GM18868 (cell line): ENCODE measurements around the gene EXOSC7.
A peak's percentile ranks its signal among the peaks of the same experiment; 100 is the strongest.
"Not testable (repeated sequence)": the region's sequence is repeated elsewhere in the genome, so short reads cannot be mapped to it uniquely, and the experiment has no call there.

Experiments used
- ATAC-seq: cut with Tn5 transposase; IDR thresholded peaks from one replicate; pipeline ENCODE4 v1.9.1; 2021; ENCODE audit warnings: mild to moderate bottlenecking, moderate library complexity; ENCODE audit not compliant: unreplicated experiment

The EXOSC7 gene

DNA sequence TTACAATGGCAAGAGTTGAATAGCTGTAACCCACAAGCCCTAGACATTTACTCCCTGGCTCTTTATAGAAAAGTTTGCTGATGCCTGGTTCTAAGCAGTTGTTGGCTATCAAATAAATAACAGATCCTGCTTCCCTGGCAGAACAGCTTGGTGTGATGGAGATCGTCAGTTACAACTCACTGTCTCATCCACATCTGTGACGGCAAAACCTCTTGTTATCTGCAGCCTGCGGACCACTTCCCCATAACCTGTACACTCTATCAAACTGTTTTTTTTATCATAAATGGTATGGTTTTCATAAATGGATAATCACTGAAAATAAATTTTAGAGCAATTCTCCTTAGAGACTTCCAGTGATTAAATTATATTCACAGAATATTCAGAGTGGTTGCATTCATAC lies 14.2 kb upstream of the EXOSC7 start:
- no peak for ATAC-seq

DNA sequence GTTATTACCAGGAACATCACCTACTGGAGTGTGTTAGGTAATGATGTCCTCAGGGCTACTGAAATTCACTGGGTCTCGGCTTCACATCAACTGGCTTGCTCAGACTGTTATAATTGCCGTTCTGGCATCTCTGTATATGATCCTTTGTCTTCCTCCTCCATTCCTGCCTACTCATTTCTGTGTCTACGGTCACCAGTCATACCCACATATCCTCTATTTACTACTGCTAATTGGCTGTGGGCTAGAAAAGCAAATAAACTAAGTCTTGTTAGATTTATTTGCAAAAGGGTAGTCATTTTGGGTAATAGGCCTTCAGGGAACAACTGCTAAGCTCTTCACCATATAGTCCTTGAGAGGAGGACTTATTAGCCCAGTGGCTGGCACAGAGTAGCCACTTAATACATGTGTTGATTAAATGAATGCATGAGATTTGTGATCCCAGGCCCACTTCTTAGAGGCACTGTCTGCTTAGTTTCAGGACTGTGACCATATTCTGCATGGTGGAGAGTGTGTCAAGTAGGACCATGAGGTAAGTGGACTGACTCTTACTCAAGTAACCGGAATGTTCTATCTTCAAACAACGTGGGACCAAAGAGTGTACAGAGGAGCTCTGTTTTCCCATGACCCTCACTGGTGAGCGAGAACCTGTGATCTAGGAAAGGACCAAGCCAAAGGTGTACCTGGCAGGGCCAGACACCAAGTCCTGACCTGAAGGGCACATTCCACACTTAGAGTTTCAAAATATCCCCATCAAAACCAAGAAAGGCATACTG lies 13.2 kb upstream of the EXOSC7 start:
- ATAC-seq = no peak

- ATAC-seq = no peak
These were observed 12.3 kb upstream of the EXOSC7 start for GRCh38 chr3:44963571-44964325.

- no peak for ATAC-seq
These were observed 10.9 kb upstream of the EXOSC7 start for GRCh38 chr3:44965165-44965564.

DNA sequence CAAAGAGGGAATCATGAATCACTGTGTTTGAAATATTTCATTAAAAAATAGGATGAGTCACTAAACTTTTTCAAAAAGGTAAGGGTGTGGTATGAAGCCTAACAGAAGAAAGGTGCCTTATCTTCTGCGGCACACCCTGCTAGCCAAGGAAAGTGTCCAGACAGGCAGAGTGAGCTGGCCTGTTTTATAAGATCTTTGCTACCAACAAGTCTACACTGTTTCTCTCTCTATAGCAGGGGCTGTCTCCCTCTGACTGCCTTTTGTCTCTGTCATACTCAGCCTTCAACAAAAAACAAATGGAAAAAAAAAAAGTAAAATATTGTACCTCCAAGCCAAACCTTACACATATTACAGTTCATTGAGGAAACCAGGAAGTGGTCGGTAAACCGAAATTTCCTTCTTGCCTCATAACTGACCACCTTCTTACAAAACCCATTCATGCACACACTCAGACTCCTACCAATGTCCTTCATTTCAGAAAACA lies 9.2 kb upstream of the EXOSC7 start:
- ATAC-seq = no peak

GRCh38 chr3:44968447-44968858 lies 7.6 kb upstream of the EXOSC7 start:
- no peak for ATAC-seq

- ATAC-seq = no peak
These were observed 6.8 kb upstream of the EXOSC7 start for GRCh38 chr3:44969154-44969827.

GRCh38 chr3:44969828-44970179 lies 6.2 kb upstream of the EXOSC7 start:
- ATAC-seq = no peak

DNA sequence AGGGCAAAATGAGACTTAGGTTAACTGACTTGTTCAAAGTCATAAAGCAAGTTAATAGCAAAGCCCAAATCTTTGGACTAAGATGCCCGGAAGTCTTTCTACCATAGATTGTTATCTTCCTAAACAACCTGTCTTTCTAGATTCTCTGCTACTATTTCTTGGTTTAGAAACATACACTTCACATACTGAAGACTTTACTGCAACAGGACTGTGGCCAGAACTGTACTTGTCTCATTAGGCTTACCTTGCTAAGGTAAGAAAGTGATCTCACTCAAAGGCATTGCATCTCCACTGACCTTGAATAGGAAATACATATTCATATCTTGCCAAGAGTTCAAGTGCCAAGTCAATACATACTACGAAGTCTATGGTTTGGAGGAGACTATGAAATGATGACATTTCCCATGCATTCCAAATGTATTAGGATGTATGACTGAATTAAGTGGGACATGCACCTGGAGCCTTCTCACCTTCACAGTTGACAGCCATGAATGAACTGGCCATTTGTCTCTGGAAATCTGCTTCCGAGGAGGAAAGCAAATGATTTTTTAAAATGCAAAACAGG lies 5.0 kb upstream of the EXOSC7 start:
- ATAC-seq = no peak

DNA sequence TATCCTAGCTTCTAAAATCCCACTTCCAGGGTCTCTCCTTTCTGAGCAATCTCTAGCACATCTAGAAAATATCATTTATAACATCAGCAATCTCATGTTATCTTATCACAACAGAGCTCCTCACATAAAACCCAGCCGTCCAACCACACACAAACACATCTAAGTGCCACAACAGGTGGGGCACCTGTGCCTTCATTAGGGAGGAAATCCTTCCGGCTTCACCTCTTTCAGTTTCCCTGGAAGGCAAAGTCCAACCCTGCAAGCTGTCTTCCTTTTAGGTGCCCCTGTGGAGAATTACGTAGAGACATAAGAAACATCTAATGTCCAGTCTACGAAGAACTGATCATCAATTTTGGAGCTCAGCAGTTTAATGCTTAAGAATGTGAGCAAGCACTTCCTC lies 1.6 kb upstream of the EXOSC7 start:
- no peak for ATAC-seq

GRCh38 chr3:44981220-44981619 lies 5.2 kb downstream of the EXOSC7 start:
- no peak for ATAC-seq

GRCh38 chr3:44981751-44982150 lies 5.7 kb downstream of the EXOSC7 start:
- peak; percentile 73 for ATAC-seq

- ATAC-seq = no peak
These were observed 6.8 kb downstream of the EXOSC7 start for GRCh38 chr3:44982817-44983216.

DNA sequence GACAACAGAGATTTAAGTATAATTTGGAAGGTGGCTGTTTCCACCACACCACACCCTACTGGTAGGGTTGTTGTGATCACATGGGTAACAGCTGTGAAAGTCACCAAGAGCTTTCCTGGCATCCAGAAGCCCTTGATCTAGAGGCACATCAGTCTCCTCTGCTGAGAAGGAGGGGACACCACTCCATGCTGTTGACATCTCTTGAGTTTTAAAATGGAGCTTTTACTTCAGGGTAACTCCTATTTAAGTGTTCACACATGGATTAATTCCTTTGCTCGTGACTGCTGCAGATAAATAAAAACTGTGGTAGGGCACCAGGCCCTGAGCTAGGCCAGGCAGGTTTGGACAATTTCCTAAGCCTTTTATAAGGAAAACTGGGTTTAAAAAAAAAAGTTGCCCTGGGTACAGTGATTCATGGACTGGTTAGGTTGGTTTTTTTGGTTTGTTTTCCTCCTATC lies 7.5 kb downstream of the EXOSC7 start:
- ATAC-seq = no peak

DNA sequence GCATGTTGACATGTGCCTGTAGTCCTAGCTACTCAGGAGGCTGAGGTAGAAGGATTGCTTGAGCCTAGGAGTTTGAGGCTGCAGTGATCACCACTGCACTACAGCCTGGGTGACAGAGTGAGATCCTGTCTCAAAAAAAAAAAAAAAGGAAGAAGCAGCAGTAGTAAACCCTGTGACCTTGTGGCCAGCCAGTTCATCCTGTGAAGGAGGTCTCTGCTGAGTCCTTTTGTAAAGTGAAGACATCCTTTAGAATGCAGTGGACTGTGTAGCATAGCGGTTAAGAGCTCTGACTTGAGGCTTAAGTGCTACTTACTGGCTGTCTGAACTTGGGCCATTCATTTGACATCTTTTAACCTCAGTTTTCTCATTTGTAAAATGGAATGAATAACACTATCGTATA lies 8.3 kb downstream of the EXOSC7 start:
- no peak for ATAC-seq

DNA sequence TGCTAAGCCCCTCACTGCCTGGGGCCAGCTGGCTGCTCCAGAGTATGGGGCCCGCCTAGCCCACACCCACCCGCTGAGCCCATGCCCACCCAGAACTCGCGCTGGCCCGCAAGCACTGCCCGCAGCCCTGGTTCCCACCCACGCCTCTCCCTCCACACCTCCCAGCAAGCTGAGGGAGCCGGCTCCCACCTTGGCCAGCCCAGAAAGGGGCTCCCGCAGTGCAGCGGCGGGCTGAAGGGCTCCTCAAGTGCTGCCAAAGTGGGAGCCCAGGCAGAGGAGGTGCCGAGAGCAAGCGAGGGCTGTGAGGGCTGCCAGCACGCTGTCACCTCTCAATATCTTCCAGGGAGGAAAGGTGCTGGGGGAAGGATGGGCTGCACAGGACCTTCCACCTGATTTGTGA lies 10.3 kb downstream of the EXOSC7 start:
- not testable (repeated sequence) for ATAC-seq

DNA sequence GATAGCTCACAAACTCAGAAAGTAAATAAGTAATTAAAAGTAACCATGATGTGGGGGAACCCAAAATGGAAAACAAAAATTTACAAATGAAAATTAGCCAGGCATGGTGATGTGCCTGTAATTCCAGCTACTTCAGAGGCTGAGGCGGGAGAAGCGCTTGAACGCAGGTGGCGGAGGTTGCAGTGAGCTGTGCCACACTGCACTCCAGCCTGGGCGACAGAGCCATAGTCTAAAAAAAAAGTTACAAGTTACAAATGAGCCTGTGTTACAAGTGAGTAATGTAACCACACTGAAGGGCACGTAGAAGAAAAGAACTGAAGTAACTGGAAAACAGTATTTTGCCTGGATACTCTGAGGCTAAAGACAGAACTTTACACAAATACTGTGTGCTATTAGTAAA lies 11.3 kb downstream of the EXOSC7 start:
- no peak for ATAC-seq

DNA sequence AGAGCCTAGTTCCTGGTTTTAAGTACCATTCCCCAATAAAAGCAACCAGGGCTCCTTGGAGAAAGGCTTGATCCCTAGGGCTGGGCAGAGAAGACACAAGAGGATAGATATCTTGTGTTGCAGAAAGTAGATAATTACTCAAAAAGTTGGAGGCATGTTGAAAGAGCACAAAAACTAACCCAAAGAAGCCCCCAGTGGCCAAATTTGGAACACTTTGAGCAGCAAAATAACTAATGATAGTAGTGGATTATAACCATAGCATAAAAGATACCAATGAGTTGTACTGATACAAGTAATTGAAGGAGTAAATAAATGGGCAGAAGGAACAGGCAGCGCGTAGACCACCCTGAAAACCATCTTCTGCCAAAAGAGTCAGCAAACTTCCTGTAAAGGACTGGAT lies 12.0 kb downstream of the EXOSC7 start:
- ATAC-seq = no peak

- ATAC-seq = no peak
These were observed 13.1 kb downstream of the EXOSC7 start for GRCh38 chr3:44989141-44989540.

DNA sequence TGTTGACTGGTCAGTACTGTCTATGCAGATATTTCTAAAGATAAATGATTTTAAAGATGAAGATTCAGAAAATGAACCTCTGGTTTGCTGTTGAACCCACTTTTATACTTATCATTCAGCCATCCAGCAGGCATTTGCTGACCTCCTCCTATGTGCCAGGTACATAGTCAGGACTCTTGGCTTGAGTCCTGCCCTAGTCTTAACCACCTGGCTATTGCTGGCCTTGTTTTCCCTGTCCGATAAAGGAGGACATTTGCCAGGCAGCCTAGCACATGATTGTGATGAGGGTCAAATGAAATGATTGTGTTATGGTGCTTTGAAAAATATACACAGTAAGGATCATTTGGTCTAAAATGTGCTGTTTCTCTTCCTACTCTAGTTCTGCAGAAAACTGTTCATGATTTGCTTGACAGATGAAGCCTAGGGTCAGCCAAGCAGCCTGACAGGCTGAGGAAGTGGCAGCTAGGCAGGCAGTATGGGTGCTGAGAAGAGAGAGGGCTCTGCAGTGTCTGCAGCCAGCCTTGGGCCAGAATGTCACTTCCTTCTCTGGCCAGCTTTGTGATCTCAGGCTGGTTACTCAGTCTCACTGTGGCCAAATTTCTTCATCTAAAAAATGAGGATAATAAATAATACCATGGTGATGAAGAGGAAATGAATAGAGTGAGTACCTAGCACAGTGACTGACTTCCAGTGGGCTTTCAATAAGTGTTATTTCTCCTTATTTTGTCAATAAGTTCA lies 13.8 kb downstream of the EXOSC7 start:
- no peak for ATAC-seq

GRCh38 chr3:44991326-44991725 lies 15.3 kb downstream of the EXOSC7 start:
- ATAC-seq = no peak
